Liver (tissue), 9 donors: ENCODE measurements around the gene RIC3. TPM values are rescaled to one million over a fixed set of nuclear protein-coding genes. Genes with fewer than 3 reads are reported as not detected.

Experiments used
- DNase-seq: peaks from one replicate; pipeline ENCODE4 v3.0.0-alpha.2; 2017; ENCODE audit warnings: low spot score
- H3K27ac ChIP-seq, 2 donors: one replicate each; pipeline ENCODE4 v1.7.0; 2013; ENCODE audit warnings: inconsistent platforms in 2 of 2, low read length in 2 of 2, control low read depth in 1 of 2, low read depth in 1 of 2, mild to moderate bottlenecking in 1 of 2
- H3K27me3 ChIP-seq, 4 donors: one replicate each; pipeline versions ENCODE4 v1.6.1 to v1.7.0; 2013; ENCODE audit warnings: low read length in 3 of 4, inconsistent platforms in 1 of 4, mild to moderate bottlenecking in 1 of 4, moderate library complexity in 1 of 4; ENCODE audit not compliant: control insufficient read depth in 4 of 4, insufficient read depth in 4 of 4
- H3K36me3 ChIP-seq, 4 donors: one replicate each; pipeline versions ENCODE4 v1.6.1 to v1.7.0; 2013; ENCODE audit warnings: low read length in 3 of 4, mild to moderate bottlenecking in 3 of 4, low read depth in 1 of 4, moderate library complexity in 1 of 4; ENCODE audit not compliant: control insufficient read depth in 4 of 4, insufficient read depth in 3 of 4
- H3K4me1 ChIP-seq, 4 donors: one replicate each; pipeline versions ENCODE4 v1.6.1 to v1.7.0; 2013; ENCODE audit warnings: low read length in 3 of 4, mild to moderate bottlenecking in 3 of 4, moderate library complexity in 1 of 4; ENCODE audit not compliant: control insufficient read depth in 4 of 4, insufficient read depth in 4 of 4
- H3K4me3 ChIP-seq, 3 donors: one replicate each; pipeline versions ENCODE4 v1.6.1 to v1.7.0; 2013; ENCODE audit warnings: low read length in 3 of 3, control low read depth in 1 of 3, low read depth in 1 of 3, mild to moderate bottlenecking in 1 of 3
- H3K9ac ChIP-seq, 2 donors: one replicate each; pipeline ENCODE4 v1.7.0; 2013; ENCODE audit warnings: low read length in 2 of 2, mild to moderate bottlenecking in 2 of 2, moderate library complexity in 2 of 2, control low read depth in 1 of 2, low read depth in 1 of 2
- H3K9me3 ChIP-seq, 4 donors: one replicate each; pipeline versions ENCODE4 v1.6.1 to v1.7.0; 2013; ENCODE audit warnings: low read length in 3 of 4; ENCODE audit not compliant: control insufficient read depth in 4 of 4
- FOXA1 ChIP-seq: IDR thresholded peaks from 2 replicates; pipeline ENCODE4 v1.6.1; 2016; ENCODE audit warnings: antibody characterized with exemption
- FOXA2 ChIP-seq: IDR thresholded peaks from 2 replicates; pipeline ENCODE4 v1.6.1; 2016; ENCODE audit warnings: antibody characterized with exemption
- GABPA ChIP-seq, 2 donors: IDR thresholded peaks in 1 of 2; conservative IDR thresholded peaks in 1 of 2; 2 replicates each; pipeline ENCODE4 v1.6.1; 2016; ENCODE audit warnings: antibody characterized with exemption in 2 of 2, mild to moderate bottlenecking in 1 of 2, moderate library complexity in 1 of 2
- HNF4A ChIP-seq, 2 donors: conservative IDR thresholded peaks; 2 replicates each; pipeline ENCODE4 v1.6.1; 2016; ENCODE audit warnings: antibody characterized with exemption in 2 of 2, mild to moderate bottlenecking in 2 of 2
- HNF4G ChIP-seq: IDR thresholded peaks from 2 replicates; pipeline ENCODE4 v1.6.1; 2016; ENCODE audit warnings: antibody characterized with exemption
- JUND ChIP-seq, 2 donors: IDR thresholded peaks; 2 replicates each; pipeline ENCODE4 v1.6.1; 2016; ENCODE audit warnings: antibody characterized with exemption in 2 of 2
- NR2F2 ChIP-seq: IDR thresholded peaks from 2 replicates; pipeline ENCODE4 v1.6.1; 2016; ENCODE audit warnings: antibody characterized with exemption
- RAD21 ChIP-seq, 2 donors: IDR thresholded peaks; 2 replicates each; pipeline ENCODE4 v1.6.1; 2016; ENCODE audit warnings: antibody characterized with exemption in 2 of 2, mild to moderate bottlenecking in 2 of 2
- RXRA ChIP-seq, 2 donors: IDR thresholded peaks; 2 replicates each; pipeline ENCODE4 v1.6.1; 2017 to 2018; ENCODE audit warnings: antibody characterized with exemption in 2 of 2, mild to moderate bottlenecking in 1 of 2
- SP1 ChIP-seq: IDR thresholded peaks from 2 replicates; pipeline ENCODE4 v1.6.1; 2018; ENCODE audit warnings: antibody characterized with exemption, mild to moderate bottlenecking
- TAF1 ChIP-seq: conservative IDR thresholded peaks from 2 replicates; pipeline ENCODE4 v1.6.1; 2016; ENCODE audit warnings: antibody characterized with exemption, mild to moderate bottlenecking
- YY1 ChIP-seq: IDR thresholded peaks from 2 replicates; pipeline ENCODE4 v1.6.1; 2016; ENCODE audit warnings: antibody characterized with exemption, mild to moderate bottlenecking
- WGBS: extraction: QIAGEN DNeasy Blood & Tissue Kit; methylation state at CpG from one replicate; pipeline ENCODE4 v1.1.7; 2013; 5-methylcytosine and 5-hydroxymethylcytosine counted together
- polyA plus RNA-seq, 2 donors: library from polyadenylated mRNA; stranded (reverse) in 1 of 2; unstranded in 1 of 2; fragments of 200-250 nt in 1 of 2; fragments of >200 nt in 1 of 2; fragmentation: Nextera tagmentation in 1 of 2; extraction: Ambion mirVana in 1 of 2; gene quantifications; one replicate each; pipeline versions ENCODE4 v1.2.1 to v1.2.3, GENCODE V29; 2013 to 2015
- total RNA-seq, 2 donors: library from RNA; depleted of rRNA; stranded (reverse); fragments of >200 nt; gene quantifications; one replicate each; pipeline ENCODE4 v1.2.3, GENCODE V29; 2014
- TF ChIP-seq, protein P1 (sequence below): IDR thresholded peaks from 2 replicates; pipeline ENCODE4 v1.6.1; 2016; ENCODE audit warnings: antibody characterized with exemption
- TF ChIP-seq, protein P2 (sequence below): IDR thresholded peaks from 2 replicates; pipeline ENCODE4 v1.6.1; 2016; ENCODE audit warnings: antibody characterized with exemption, mild to moderate bottlenecking
- TF ChIP-seq, protein P3 (sequence below): IDR thresholded peaks from 2 replicates; pipeline ENCODE4 v1.6.1; 2016; ENCODE audit warnings: antibody characterized with exemption
- TF ChIP-seq, protein P4 (sequence below): IDR thresholded peaks from 2 replicates; pipeline ENCODE4 v1.6.1; 2016; ENCODE audit warnings: antibody characterized with exemption
- TF ChIP-seq, protein P5 (sequence below): fragments of 150-350 bp; IDR thresholded peaks from 2 replicates; pipeline ENCODE4 v1.5.1; 2017; ENCODE audit warnings: improper control_type of control experiment, low read depth, low read length; ENCODE audit not compliant: missing input control
- donor health status: healthy.
- donor health status: healthy.
- donor health status: healthy.
- donor health status: healthy.
- donor health status: healthy.

The RIC3 gene
- total and polyA plus RNA-seq, 4 donors = 0.89 to 9.8 (median 4.5) TPM

DNA sequence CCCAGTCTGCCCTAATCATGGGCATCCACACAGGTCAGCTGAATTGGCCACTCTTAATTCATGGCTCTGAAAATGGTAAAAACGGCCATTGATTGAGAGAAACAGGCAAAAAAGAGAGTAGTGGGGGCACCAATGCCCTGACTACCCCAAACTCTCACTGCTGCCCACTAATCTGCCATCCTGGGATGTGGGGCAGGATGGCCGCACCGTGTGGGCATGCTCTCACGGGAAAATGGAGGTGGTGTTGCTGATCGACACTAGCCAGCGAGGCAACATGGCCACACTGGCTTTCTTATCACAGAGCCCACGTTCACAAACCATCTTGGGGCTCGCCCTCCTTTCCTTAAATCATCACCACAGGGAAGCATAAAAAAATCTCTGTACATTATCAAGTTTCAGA lies 99.1 kb downstream of the RIC3 start:
- H3K27me3 ChIP-seq = no peaks in the 10 kb centered on the region
- H3K9me3 ChIP-seq = no peaks in the 10 kb centered on the region
- no peaks in the 10 kb centered on the region for H3K36me3 ChIP-seq
- WGBS = 90% methylated on average over 8 of the region's 8 CpGs
- no peak for TF ChIP-seq FOXA1
- TF ChIP-seq SP1 = no peak
- TF ChIP-seq FOXA2 = no peak
- TF ChIP-seq YY1 = no peak
- peak overlapping the region in 1 of 2 donors; percentile 36 for H3K9ac ChIP-seq
- H3K4me1 ChIP-seq = peaks cover 4 to 17% (median 14%) of the 10 kb centered on the region in 4 donors
- H3K27ac ChIP-seq = peak overlapping the region in 1 of 2 donors; percentile 75
- no peak for DNase-seq
- no peak overlapping the region for H3K4me3 ChIP-seq

DNA sequence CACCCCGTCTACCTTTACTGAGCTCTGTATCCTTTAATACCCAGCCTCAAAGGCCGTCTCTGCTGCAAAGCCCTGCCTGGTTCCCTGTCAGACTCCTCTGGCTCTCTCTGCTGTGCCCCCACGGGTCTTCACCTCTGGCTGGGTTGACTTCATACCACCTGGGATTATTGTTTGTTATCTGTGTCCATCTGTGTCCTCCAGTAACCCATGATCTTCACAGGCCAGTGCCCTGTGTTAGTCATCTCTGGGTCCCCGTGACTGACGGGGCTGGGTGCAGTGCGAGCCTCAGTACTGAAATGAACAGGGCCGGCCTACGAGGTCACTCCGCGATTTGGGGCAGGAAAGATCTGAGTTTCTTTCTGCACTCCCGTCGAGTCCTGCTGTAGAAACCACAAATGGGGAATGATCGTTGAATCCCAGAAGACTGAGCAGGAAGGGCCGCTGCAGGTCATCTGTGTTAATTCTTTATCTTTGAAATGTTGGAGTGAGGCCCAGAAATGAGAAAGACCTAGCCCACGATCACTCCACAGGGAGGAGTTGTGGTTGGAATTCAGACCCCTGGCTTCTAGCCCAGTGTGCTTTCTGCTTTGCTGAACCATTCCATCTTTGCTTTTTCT lies 100.1 kb downstream of the RIC3 start:
- Histone ChIP-seq H3K27ac (peak overlapping the region; percentile 75 to 85), H3K9ac (peak overlapping the region; percentile 0 to 45), H3K9me3 (no peaks in the 10 kb centered on the region), H3K4me1 (peaks cover 4 to 17% (median 14%) of the 10 kb centered on the region in 4 donors), H3K36me3 (no peaks in the 10 kb centered on the region), H3K4me3 (peak overlapping the region in 1 of 3 donors; percentile 21), H3K27me3 (no peaks in the 10 kb centered on the region)
- DNase-seq = no peak
- WGBS = 11% methylated on average over 15 of the region's 15 CpGs
- TF ChIP-seq, protein P1, sequence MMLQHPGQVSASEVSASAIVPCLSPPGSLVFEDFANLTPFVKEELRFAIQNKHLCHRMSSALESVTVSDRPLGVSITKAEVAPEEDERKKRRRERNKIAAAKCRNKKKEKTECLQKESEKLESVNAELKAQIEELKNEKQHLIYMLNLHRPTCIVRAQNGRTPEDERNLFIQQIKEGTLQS = peak; percentile 87
- TF ChIP-seq JUND (IDR thresholded peaks at IDR 0.05) (peak; percentile 77 to 94), FOXA1 (no peak), YY1 (peak; percentile 68), RAD21 (IDR thresholded peaks at IDR 0.05) (peak; percentile 10 to 12), NR2F2 (peak; percentile 90), TAF1 (no peak), GABPA (IDR thresholded peaks at IDR 0.05 in 1 of 2, conservative IDR thresholded peaks at IDR 0.05 in 1 of 2) (no peak), SP1 (peak; percentile 87), HNF4G (peak; percentile 52), RXRA (IDR thresholded peaks at IDR 0.05) (peak; percentile 95 to 97), HNF4A (conservative IDR thresholded peaks at IDR 0.05) (peak; percentile 80)
- TF ChIP-seq, protein P2, sequence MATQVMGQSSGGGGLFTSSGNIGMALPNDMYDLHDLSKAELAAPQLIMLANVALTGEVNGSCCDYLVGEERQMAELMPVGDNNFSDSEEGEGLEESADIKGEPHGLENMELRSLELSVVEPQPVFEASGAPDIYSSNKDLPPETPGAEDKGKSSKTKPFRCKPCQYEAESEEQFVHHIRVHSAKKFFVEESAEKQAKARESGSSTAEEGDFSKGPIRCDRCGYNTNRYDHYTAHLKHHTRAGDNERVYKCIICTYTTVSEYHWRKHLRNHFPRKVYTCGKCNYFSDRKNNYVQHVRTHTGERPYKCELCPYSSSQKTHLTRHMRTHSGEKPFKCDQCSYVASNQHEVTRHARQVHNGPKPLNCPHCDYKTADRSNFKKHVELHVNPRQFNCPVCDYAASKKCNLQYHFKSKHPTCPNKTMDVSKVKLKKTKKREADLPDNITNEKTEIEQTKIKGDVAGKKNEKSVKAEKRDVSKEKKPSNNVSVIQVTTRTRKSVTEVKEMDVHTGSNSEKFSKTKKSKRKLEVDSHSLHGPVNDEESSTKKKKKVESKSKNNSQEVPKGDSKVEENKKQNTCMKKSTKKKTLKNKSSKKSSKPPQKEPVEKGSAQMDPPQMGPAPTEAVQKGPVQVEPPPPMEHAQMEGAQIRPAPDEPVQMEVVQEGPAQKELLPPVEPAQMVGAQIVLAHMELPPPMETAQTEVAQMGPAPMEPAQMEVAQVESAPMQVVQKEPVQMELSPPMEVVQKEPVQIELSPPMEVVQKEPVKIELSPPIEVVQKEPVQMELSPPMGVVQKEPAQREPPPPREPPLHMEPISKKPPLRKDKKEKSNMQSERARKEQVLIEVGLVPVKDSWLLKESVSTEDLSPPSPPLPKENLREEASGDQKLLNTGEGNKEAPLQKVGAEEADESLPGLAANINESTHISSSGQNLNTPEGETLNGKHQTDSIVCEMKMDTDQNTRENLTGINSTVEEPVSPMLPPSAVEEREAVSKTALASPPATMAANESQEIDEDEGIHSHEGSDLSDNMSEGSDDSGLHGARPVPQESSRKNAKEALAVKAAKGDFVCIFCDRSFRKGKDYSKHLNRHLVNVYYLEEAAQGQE = no peak
- TF ChIP-seq, protein P3, sequence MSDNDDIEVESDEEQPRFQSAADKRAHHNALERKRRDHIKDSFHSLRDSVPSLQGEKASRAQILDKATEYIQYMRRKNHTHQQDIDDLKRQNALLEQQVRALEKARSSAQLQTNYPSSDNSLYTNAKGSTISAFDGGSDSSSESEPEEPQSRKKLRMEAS = no peak
- TF ChIP-seq, protein P4, sequence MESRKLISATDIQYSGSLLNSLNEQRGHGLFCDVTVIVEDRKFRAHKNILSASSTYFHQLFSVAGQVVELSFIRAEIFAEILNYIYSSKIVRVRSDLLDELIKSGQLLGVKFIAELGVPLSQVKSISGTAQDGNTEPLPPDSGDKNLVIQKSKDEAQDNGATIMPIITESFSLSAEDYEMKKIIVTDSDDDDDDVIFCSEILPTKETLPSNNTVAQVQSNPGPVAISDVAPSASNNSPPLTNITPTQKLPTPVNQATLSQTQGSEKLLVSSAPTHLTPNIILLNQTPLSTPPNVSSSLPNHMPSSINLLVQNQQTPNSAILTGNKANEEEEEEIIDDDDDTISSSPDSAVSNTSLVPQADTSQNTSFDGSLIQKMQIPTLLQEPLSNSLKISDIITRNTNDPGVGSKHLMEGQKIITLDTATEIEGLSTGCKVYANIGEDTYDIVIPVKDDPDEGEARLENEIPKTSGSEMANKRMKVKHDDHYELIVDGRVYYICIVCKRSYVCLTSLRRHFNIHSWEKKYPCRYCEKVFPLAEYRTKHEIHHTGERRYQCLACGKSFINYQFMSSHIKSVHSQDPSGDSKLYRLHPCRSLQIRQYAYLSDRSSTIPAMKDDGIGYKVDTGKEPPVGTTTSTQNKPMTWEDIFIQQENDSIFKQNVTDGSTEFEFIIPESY = no peak
- TF ChIP-seq, protein P5, sequence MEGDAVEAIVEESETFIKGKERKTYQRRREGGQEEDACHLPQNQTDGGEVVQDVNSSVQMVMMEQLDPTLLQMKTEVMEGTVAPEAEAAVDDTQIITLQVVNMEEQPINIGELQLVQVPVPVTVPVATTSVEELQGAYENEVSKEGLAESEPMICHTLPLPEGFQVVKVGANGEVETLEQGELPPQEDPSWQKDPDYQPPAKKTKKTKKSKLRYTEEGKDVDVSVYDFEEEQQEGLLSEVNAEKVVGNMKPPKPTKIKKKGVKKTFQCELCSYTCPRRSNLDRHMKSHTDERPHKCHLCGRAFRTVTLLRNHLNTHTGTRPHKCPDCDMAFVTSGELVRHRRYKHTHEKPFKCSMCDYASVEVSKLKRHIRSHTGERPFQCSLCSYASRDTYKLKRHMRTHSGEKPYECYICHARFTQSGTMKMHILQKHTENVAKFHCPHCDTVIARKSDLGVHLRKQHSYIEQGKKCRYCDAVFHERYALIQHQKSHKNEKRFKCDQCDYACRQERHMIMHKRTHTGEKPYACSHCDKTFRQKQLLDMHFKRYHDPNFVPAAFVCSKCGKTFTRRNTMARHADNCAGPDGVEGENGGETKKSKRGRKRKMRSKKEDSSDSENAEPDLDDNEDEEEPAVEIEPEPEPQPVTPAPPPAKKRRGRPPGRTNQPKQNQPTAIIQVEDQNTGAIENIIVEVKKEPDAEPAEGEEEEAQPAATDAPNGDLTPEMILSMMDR = no peak
